Muscle of leg (tissue), 11 donors: ENCODE measurements around the gene SOD1. TPM values are rescaled to one million over a fixed set of nuclear protein-coding genes. Genes with fewer than 3 reads are reported as not detected.
"Not testable (repeated sequence)": the region's sequence is repeated elsewhere in the genome, so short reads cannot be mapped to it uniquely, and the experiment has no call there.

Source experiments
- DNase-seq: peaks from one replicate; pipeline ENCODE4 v3.0.0; 2013
- H3K27ac ChIP-seq: one replicate; pipeline ENCODE4 v1.5.1; 2013; ENCODE audit warnings: mild to moderate bottlenecking, low read length, control low read depth
- H3K27me3 ChIP-seq: one replicate; pipeline ENCODE4 v1.6.1; 2013; ENCODE audit warnings: low read length; ENCODE audit not compliant: control insufficient read depth, insufficient read depth
- H3K36me3 ChIP-seq: one replicate; pipeline ENCODE4 v1.6.1; 2013; ENCODE audit warnings: low read length; ENCODE audit not compliant: control insufficient read depth, insufficient read depth
- H3K4me1 ChIP-seq: one replicate; pipeline ENCODE4 v1.6.1; 2013; ENCODE audit warnings: low read length; ENCODE audit not compliant: control insufficient read depth, insufficient read depth
- H3K4me3 ChIP-seq: one replicate; pipeline ENCODE4 v1.5.1; 2013; ENCODE audit warnings: low read length, control low read depth
- H3K9me3 ChIP-seq: replicated peaks from 2 replicates; pipeline ENCODE4 v1.6.1; 2013; ENCODE audit warnings: low read depth, low read length; ENCODE audit not compliant: control insufficient read depth
- WGBS: methylation state at CpG from one replicate; pipeline ENCODE4 v1.1.5; 2013; ENCODE audit warnings: missing lambda C conversion rate; ENCODE audit not compliant: insufficient coverage; 5-methylcytosine and 5-hydroxymethylcytosine counted together
- polyA plus RNA-seq, 8 donors: library from polyadenylated mRNA; unstranded; fragments of 120-200 nt; gene quantifications; one replicate each; pipeline versions ENCODE4 v1.2.1 to v1.2.3, GENCODE V29; 2013; ENCODE audit warnings: inconsistent platforms in 1 of 8, low replicate concordance in 1 of 8; ENCODE audit not compliant: insufficient read length in 8 of 8, insufficient read depth in 1 of 8
- total RNA-seq: library from RNA; stranded (reverse); fragments of 120-200 nt; gene quantifications from one replicate; pipeline ENCODE4 v1.2.4, GENCODE V29; 2013

SOD1 gene
- total and polyA plus RNA-seq, 9 donors = 112 to 169 (median 130) TPM

DNA sequence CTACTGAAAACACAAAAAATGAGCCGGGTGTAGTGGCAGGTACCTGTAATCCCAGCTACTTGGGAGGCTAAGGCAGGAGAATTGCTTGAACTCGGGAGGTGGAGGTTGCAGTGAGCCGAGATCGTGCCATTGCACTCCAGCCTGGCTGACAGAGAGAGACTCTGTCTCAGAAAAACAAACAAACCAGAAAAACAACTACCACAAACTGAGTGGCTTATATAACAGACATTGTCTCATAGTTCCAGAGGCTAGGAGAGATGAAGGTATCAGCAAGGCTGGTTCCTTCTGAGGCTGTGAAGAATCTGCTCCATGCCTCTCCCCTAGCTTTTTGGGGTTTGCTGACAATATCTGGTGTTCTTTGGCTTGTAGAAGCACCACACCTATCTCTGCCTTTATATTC, 8.0 kb upstream of the SOD1 start:
- not testable (repeated sequence) for H3K27me3 ChIP-seq, H3K4me3 ChIP-seq, H3K27ac ChIP-seq, H3K4me1 ChIP-seq, DNase-seq, H3K9me3 ChIP-seq, H3K36me3 ChIP-seq
- no CpG with 5 or more reads among the region's 4 CpGs for WGBS

DNA sequence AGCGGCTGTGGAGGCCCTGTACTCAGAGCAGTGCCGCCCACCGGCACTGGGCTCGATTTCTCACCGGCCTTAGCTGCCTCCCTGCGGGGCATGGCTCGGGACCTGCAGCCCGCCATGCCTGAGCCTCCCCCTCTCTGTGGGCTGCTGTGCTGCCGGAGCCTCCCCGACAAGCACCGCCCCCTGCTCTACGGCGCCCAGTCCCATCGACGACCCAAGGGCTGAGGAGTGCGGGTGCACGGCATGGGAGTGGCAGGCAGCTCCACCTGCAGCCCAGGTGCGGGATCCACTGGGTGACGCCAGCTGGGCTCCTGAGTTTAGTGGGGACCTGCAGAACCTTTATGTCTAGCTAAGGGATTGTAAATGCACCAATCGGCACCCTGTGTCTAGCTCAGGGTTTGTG, 5.2 kb upstream of the SOD1 start:
- Histone ChIP-seq H3K27ac (no peak overlapping the region), H3K4me1 (no peaks in the 10 kb centered on the region), H3K4me3 (no peak overlapping the region), H3K27me3 (no peaks in the 10 kb centered on the region), H3K36me3 (no peaks in the 10 kb centered on the region), H3K9me3 (no peaks in the 10 kb centered on the region)
- 90% methylated on average over 19 of the region's 20 CpGs for WGBS
- no peak for DNase-seq

DNA sequence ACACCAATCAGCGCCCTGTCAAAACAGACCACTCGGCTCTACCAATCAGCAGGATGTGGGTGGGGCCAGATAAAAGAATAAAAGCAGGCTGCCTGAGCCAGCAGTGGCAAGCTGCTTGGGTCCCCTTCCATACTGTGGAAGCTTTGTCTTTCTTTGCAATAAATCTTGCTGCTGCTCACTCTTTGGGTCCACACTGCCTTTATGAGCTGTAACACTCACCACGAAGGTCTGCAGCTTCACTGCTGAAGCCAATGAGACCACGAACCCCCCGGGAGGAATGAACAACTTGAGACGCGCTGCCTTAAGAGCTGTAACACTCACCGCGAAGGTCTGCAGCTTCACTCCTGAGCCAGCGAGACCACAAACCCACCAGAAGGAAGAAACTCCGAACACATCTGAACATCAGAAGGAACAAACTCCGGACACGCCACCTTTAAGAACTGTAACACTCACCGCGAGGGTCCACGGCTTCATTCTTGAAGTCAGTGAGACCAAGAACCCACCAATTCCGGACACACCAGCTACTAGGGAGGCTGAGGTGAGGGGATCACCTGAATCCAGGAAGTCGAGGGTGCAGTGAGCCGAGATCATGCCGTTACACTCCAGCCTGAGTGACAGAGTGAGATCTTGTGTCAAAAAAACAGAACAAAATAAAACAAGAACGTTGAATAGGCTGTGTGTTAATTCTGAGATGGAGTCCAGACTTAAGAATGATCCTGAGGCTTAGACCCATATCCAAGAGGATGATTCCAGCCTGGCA, 4.5 kb upstream of the SOD1 start:
- H3K4me1 ChIP-seq, H3K36me3 ChIP-seq, H3K27ac ChIP-seq, DNase-seq, H3K9me3 ChIP-seq, H3K4me3 ChIP-seq, H3K27me3 ChIP-seq: not testable (repeated sequence)
- WGBS = 68% methylated on average over 5 of the region's 21 CpGs

DNA sequence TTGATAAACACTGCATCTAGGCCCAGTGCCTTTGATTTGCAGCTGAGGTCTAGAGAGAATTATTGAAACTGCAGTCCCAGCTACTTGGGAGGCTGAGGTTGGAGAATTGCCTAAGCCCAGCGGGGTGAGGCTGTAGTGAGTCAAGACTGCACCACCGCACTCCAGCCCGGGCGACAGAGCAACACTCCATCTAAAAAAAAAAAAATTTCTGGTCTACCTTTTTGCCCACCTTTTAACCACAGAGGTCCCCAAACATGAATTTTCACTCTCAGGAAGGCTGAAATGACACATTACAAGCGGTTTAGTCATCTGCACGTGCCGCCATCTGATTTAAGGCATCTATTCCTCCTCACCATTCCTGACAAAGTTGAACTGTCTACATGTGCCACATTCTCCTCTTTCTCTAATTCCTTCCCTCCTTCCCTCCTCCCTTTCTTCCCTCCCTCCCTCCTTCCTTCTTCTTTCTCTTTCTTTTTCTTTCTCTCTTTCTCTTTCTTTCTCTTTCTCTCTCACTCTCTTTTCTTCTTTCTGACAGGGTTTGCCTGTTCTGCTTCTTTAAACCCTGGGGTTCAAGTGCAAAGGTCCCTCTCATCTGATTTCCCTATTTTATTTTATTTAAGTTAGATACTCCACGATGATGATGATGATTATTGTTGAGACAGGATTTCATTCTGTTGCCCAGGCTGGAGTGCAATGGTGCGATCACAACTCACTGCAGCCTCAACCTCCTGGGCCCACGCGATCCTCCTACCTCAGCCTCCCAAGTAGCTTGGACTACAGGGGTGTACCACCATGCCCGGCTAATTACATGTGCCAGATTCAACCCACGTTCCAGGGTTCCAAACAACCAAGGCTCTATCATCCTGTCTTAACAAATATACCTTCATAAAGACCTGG, 3.0 kb upstream of the SOD1 start:
- 87% methylated on average over 8 of the region's 13 CpGs for WGBS
- Histone ChIP-seq H3K36me3 (peaks cover under 1% of the 10 kb centered on the region), H3K27ac (no peak overlapping the region), H3K9me3 (no peaks in the 10 kb centered on the region), H3K4me1 (peaks cover 6% of the 10 kb centered on the region), H3K27me3 (no peaks in the 10 kb centered on the region), H3K4me3 (no peak overlapping the region)
- no peak for DNase-seq

DNA sequence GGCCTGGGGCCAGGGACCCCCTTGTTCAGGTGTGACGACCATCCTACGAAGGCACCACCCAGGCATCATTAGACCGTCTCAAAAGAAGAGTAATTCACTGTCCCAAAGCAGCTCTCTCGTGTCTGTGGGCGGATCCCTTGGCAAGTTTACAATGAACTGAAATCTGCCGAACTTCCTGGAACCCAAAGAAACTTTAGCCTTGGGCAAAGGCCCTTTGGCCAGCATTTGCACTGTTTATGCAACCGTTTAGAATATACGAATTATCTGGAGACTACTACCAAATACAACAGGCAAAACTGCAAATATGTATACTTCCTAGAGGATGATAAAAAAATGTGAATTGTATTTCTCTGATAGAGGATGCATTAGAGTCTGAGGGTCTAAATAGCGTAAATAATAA, 1.4 kb upstream of the SOD1 start:
- 65% methylated on average over 6 of the region's 9 CpGs for whole genome bisulfite sequencing
- DNase-seq = no peak
- H3K27me3 ChIP-seq = no peaks in the 10 kb centered on the region
- H3K27ac ChIP-seq = no peak overlapping the region
- peaks cover 6% of the 10 kb centered on the region for H3K36me3 ChIP-seq
- peaks cover 6% of the 10 kb centered on the region for H3K4me1 ChIP-seq
- no peak overlapping the region for H3K4me3 ChIP-seq
- H3K9me3 ChIP-seq = no peaks in the 10 kb centered on the region

DNA sequence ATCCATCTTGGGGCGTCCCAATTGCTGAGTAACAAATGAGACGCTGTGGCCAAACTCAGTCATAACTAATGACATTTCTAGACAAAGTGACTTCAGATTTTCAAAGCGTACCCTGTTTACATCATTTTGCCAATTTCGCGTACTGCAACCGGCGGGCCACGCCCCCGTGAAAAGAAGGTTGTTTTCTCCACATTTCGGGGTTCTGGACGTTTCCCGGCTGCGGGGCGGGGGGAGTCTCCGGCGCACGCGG, 282 bp upstream of the SOD1 start:
- H3K27me3 ChIP-seq = no peaks in the 10 kb centered on the region
- DNase-seq = no peak

DNA sequence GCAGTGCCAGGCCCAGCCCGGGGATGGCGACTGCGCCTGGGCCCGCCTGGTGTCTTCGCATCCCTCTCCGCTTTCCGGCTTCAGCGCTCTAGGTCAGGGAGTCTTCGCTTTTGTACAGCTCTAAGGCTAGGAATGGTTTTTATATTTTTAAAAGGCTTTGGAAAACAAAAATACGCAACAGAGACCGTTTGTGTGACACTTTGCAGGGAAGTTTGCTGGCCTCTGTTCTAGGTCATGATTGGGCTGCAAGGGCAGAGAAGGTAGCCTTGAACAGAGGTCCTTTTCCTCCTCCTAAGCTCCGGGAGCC, 719 bp downstream of the SOD1 start:
- DNase-seq = no peak
- peaks cover 6% of the 10 kb centered on the region for H3K4me1 ChIP-seq

More for the DNA sequence above, 282 bp upstream of the SOD1 start:
- Histone ChIP-seq H3K4me1 (peaks cover 6% of the 10 kb centered on the region), H3K36me3 (peaks cover 15% of the 10 kb centered on the region), H3K27ac (no peak overlapping the region), H3K4me3 (peak overlapping the region; percentile 79), H3K9me3 (no peaks in the 10 kb centered on the region)
- WGBS = 1% methylated on average over 17 of the region's 18 CpGs

DNA sequence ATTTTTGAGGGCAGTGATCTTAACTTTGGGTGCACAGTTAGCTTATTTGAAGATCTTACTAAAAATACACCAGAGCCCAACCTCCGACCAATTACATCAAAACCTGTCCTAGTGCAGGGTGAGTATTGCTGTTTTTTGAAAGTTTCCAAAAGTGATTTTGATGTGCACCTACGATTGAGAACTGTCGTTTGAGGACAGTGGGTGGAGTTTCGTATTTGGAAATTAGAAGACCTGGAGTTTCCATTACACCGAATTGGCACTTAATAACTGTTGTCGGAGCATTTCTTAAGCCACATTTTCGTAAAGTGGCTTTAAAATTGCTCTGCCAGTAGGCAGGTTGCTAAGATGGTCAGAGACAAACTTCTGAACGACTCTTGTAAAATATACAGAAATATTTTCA, 1.1 kb downstream of the SOD1 start:
- H3K4me1 ChIP-seq = peaks cover 6% of the 10 kb centered on the region
- peak; percentile 69 for DNase-seq
- peak overlapping the region; percentile 68 for H3K4me3 ChIP-seq
- 17% methylated on average over 3 of the region's 8 CpGs for WGBS
- H3K27ac ChIP-seq = peak overlapping the region; percentile 66
- H3K36me3 ChIP-seq = peaks cover 21% of the 10 kb centered on the region
- H3K9me3 ChIP-seq = no peaks in the 10 kb centered on the region
- H3K27me3 ChIP-seq = no peaks in the 10 kb centered on the region

More for the DNA sequence above, 719 bp downstream of the SOD1 start:
- Histone ChIP-seq H3K4me3 (peak overlapping the region; percentile 68), H3K9me3 (no peaks in the 10 kb centered on the region), H3K27me3 (no peaks in the 10 kb centered on the region), H3K36me3 (peaks cover 18% of the 10 kb centered on the region), H3K27ac (peak overlapping the region; percentile 66)
- WGBS = 0% methylated on average over 11 of the region's 12 CpGs

DNA sequence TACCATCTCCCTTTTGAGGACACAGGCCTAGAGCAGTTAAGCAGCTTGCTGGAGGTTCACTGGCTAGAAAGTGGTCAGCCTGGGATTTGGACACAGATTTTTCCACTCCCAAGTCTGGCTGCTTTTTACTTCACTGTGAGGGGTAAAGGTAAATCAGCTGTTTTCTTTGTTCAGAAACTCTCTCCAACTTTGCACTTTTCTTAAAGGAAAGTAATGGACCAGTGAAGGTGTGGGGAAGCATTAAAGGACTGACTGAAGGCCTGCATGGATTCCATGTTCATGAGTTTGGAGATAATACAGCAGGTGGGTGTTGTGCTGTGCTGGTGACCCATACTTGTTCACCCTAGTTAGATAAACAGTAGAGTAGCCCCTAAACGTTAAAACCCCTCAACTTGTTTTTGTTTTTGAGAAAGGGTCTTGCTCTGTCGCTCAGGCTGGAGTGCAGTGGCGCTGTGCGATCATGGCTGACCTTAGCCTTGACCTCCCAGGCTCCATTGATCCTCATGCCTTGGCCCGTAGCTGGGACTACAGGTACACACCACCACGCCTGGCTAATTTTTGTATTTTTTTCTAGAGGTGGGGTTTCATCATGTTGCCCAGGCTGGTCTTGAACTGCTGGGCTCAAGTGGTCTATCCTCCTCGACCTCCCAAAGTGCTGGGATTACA, 4.2 kb downstream of the SOD1 start:
- Histone ChIP-seq H3K9me3 (no peaks in the 10 kb centered on the region), H3K4me3 (no peak overlapping the region), H3K27me3 (no peaks in the 10 kb centered on the region), H3K36me3 (peaks cover 34% of the 10 kb centered on the region), H3K27ac (no peak overlapping the region), H3K4me1 (peaks cover 6% of the 10 kb centered on the region)
- WGBS = 92% methylated on average over 4 of the region's 7 CpGs
- no peak for DNase-seq

DNA sequence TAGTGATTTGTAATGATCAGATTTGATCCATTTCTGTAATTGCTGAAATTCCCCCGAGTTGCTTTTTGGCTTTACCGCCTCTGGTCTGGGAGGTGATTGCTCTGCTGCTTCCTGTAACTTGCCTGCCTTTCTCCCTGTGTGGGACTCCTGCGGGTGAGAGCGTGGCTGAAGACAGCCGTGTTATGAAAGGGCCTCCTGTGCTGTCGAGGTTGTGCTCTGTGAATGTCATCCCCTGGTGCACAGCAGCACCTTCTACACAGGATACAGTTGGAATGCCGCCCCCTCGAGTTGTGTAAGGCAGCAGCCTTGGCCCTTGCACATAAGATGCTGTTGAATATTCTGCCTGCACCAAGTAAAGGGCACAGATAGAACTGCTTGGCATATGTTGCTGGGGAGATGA, 5.9 kb downstream of the SOD1 start:
- Histone ChIP-seq H3K9me3 (no peaks in the 10 kb centered on the region), H3K4me1 (peaks cover 4% of the 10 kb centered on the region), H3K27ac (no peak overlapping the region), H3K27me3 (no peaks in the 10 kb centered on the region), H3K4me3 (no peak overlapping the region), H3K36me3 (peaks cover 39% of the 10 kb centered on the region)
- 60% methylated on average over 2 of the region's 8 CpGs for WGBS
- no peak for DNase-seq
